Measurements from ENCODE around the gene POLDIP2. TPM values are rescaled to one million over a fixed set of nuclear protein-coding genes. Genes with fewer than 3 reads are reported as not detected.

POLDIP2 gene
- total RNA-seq, 1 donor from 2014 or later, result 68.6 TPM

- H3K9me3 Mint-ChIP-seq (ENCODE audit: low read depth), result no peaks in the 10 kb centered on the region
- no peaks in the 10 kb centered on the region for H3K27me3 Mint-ChIP-seq
- peak overlapping the region; percentile 19 for H3K27ac Mint-ChIP-seq
- peaks cover 51% of the 10 kb centered on the region for H3K4me1 Mint-ChIP-seq (ENCODE audit: low read depth)
- H3K4me3 Mint-ChIP-seq (ENCODE audit: low read depth), result no peak overlapping the region
- peaks cover 17% of the 10 kb centered on the region for H3K36me3 Mint-ChIP-seq (ENCODE audit: insufficient read depth)
- TF ChIP-seq CTCF (IDR thresholded peaks at IDR 0.05; ENCODE audit: unreplicated experiment), result no peak
- no peak for DNase-seq (ENCODE audit: low spot score, unreplicated experiment)
These were observed 32.1 kb downstream of the POLDIP2 start for GRCh38 chr17:28325211-28325610.

GRCh38 chr17:28324781-28325180 is 32.5 kb downstream of the POLDIP2 start:
- Mint-ChIP-seq H3K4me1 (ENCODE audit: low read depth) (peaks cover 55% of the 10 kb centered on the region), H3K27me3 (no peaks in the 10 kb centered on the region), H3K27ac (peak overlapping the region; percentile 19), H3K9me3 (ENCODE audit: low read depth) (no peaks in the 10 kb centered on the region), H3K4me3 (ENCODE audit: low read depth) (no peak overlapping the region), H3K36me3 (ENCODE audit: insufficient read depth) (peaks cover 17% of the 10 kb centered on the region)
- DNase-seq (ENCODE audit: low spot score, unreplicated experiment), result no peak
- TF ChIP-seq CTCF (IDR thresholded peaks at IDR 0.05; ENCODE audit: unreplicated experiment), result no peak

DNA sequence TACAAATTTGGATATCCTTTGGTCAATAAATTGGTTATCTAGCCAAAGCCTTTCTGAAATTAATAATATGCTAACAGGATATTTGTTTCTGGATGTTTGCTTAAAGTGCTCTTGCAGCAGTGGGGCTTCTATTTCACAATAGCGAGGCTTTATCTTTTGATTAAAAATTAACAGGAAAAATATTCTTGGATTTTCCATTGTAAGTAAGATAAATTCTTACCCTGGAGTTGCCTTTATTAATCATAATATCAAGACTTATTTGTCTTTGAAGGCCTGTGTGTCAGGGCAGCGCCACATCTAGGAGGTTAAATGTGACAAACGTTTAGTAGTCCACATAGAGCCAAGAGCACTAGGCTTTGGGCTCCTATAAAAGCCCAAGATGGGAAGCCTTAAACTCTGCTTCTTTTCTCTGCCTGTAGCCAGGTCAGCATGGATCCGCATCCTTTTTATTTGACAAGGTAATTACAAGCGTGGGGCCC is 33.0 kb downstream of the POLDIP2 start:
- Mint-ChIP-seq H3K36me3 (ENCODE audit: insufficient read depth) (peaks cover 17% of the 10 kb centered on the region), H3K27me3 (no peaks in the 10 kb centered on the region), H3K9me3 (ENCODE audit: low read depth) (no peaks in the 10 kb centered on the region), H3K27ac (peak overlapping the region; percentile 19), H3K4me3 (ENCODE audit: low read depth) (no peak overlapping the region), H3K4me1 (ENCODE audit: low read depth) (peaks cover 55% of the 10 kb centered on the region)
- no peak for TF ChIP-seq CTCF (IDR thresholded peaks at IDR 0.05; ENCODE audit: unreplicated experiment)
- DNase-seq (ENCODE audit: low spot score, unreplicated experiment), result no peak

DNA sequence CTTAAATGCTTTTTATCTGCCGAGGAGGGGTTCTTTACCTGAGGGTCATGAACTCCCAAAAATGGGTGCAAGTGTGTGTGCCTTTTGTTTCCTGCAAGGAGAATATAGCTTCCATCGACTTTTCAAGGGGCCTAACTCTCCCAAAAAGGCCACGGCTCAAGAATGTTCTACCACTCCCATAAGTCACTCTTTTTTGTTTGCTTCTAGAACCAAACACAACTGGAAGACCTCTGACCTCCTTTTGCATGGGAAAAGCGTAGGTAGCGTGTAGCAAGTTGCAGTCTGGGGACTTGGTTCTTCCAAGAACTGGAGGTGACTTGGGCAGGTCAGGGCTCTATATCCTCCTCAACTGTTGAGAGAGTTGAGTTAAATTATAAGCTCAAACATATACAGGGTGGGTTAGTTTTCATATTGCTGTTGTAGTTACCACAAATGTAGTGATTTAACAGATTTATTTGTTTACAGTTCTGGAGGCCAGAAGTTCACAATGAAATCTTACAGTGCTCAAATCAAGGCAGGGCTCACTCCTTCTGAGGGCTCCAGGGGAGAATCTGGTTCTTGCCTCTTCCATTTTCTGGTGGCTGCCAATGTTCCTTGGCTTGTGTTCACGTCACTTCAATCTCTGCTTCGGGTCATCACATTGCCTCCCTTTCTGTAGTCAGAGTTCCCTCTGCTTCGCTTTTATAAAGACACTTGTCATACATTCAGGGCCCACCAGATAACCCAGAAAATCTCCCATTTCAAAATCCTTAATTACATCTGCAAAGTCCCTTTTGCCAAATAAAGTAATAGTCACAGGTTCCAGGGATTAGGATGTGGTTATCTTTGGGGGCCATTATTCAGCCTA is 36.9 kb downstream of the POLDIP2 start:
- peak overlapping the region; percentile 75 for H3K27ac Mint-ChIP-seq
- no peak for DNase-seq (ENCODE audit: low spot score, unreplicated experiment)
- no peaks in the 10 kb centered on the region for H3K9me3 Mint-ChIP-seq (ENCODE audit: low read depth)
- peaks cover 3% of the 10 kb centered on the region for H3K36me3 Mint-ChIP-seq (ENCODE audit: insufficient read depth)
- peaks cover 54% of the 10 kb centered on the region for H3K4me1 Mint-ChIP-seq (ENCODE audit: low read depth)
- H3K4me3 Mint-ChIP-seq (ENCODE audit: low read depth), result peak overlapping the region; percentile 79
- peaks cover 18% of the 10 kb centered on the region for H3K27me3 Mint-ChIP-seq
- no peak for TF ChIP-seq CTCF (IDR thresholded peaks at IDR 0.05; ENCODE audit: unreplicated experiment)

GRCh38 chr17:28319598-28319935 is 37.8 kb downstream of the POLDIP2 start:
- DNase-seq (ENCODE audit: low spot score, unreplicated experiment), result no peak
- H3K4me1 Mint-ChIP-seq (ENCODE audit: low read depth), result peaks cover 45% of the 10 kb centered on the region
- peak overlapping the region; percentile 93 for H3K27ac Mint-ChIP-seq
- H3K36me3 Mint-ChIP-seq (ENCODE audit: insufficient read depth), result peaks cover 3% of the 10 kb centered on the region
- peak overlapping the region; percentile 79 for H3K4me3 Mint-ChIP-seq (ENCODE audit: low read depth)
- TF ChIP-seq CTCF (IDR thresholded peaks at IDR 0.05; ENCODE audit: unreplicated experiment), result no peak
- no peaks in the 10 kb centered on the region for H3K9me3 Mint-ChIP-seq (ENCODE audit: low read depth)
- H3K27me3 Mint-ChIP-seq, result peaks cover 18% of the 10 kb centered on the region

Measured in progenitor cell of endocrine pancreas (in vitro differentiated cells).